ENCODE measurements around the gene CMC1.
A peak's percentile ranks its signal among the peaks of the same experiment; 100 is the strongest.
"Not testable (repeated sequence)": the region's sequence is repeated elsewhere in the genome, so short reads cannot be mapped to it uniquely, and the experiment has no call there.

CMC1 gene, protein sequence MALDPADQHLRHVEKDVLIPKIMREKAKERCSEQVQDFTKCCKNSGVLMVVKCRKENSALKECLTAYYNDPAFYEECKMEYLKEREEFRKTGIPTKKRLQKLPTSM

DNA sequence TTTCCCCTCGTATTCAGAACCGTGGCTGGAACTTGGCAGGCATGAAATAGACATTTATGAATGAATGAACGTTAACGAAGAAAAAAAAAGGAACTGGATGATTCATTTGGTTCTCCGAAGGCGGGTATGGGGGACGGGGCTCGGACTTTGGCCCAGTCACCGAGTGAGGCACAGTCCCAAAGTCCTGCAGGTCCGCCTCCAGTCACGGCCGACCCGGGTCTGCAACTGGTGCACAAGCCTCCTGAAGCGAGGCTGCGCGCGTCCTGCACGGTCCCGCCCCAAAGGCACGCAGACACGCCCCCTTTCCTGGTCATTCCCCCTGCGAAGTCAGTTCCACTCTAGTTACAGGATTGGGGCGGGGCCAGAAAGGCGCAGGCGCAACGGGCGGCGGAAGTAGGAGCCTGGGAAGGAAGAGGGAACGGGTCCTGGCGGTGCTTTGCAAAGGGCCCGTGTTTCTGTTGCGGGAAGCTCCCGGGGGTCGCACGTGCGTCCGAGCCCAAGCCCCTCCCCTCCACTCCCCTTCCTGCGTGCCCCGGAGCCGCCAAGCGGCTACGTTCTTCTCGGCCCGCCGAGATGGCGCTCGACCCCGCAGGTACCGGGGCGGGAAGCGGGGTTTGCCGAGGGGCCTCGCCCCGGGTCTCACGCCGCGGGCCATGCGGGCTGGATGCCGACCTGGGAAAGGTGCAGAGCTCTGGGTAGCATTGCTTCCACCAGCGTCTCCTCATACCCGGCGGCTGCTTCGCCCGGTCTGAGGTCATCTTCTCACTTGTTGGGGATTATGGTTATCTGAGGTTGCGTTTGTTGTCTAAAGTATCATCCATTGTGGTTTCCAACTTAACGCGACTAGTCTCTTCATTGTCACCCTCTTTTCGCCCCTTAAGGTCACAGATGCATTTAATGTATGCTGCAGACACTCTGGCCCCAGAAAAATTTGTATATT, at the start of gene CMC1:
Gene CMC1, plus strand, starts transcription at position 399 of the 940 bp plus-strand sequence. Its CDS starts 175 bp downstream, at position 574.
- DNase-seq (ENCODE audit: low read depth in 3 of 3, low spot score in 1 of 3) = peak; percentile 69 to 89 (median 74)

DNA sequence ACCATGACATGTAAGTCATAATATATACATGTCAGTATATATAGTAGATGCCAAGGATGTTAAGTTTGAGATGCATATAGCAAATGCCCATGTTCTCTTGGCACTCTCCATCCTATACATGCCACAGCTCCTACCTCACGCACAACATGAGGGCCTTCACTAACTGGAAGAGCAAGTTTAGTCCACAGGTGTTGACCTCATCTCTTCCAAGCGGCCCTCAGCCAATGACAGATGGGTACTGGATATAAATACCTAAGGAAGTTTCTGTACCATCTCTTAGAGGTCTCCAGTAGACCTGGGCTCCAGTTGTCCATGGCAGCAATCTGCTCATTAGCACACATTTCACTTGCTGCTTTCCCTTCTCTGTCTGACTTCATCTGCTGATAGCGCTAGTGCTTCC, 43.3 kb upstream of the CMC1 start:
- DNase-seq (ENCODE audit: low read depth in 3 of 3, low spot score in 1 of 3) = no peak

DNA sequence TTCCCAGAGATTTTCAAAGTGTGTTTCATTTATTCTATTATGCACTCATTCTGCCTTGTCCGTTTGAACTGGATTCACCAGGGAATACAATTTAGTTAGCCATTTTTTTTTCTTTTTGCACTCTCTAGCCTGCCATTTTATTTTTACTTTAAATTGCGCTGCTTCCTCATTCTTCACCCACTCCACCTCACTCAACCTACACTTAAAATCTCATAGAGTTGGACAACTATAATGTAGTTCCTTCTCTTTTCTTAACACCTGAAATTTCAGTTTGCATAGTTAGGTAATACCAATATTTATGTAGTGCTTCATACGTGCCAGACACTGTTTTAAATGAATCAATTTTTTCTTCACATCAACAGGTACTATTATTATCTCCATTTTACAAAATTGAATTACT, 42.4 kb upstream of the CMC1 start:
- DNase-seq (ENCODE audit: low read depth in 3 of 3, low spot score in 1 of 3) = no peak

DNA sequence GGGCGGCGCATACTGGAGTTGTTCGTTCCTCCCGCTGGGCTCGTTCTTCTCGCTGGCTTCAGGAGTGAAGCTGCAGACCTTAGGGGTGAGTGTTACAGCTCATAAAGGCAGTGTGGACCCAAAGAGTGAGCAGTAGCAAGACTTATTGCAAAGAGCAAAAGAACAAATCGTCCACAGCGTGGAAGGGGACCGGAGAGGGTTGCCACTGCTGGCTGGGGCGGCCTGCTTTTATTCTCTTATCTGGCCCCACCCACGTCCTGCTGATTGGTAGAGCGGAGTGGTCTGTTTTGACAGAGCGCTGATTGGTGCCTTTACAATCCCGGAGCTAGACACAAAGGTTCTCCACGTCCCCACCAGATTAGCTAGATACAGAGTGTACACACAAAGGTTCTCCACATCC, 41.8 kb upstream of the CMC1 start:
- not testable (repeated sequence) for DNase-seq (ENCODE audit: low read depth in 3 of 3, low spot score in 1 of 3)

DNA sequence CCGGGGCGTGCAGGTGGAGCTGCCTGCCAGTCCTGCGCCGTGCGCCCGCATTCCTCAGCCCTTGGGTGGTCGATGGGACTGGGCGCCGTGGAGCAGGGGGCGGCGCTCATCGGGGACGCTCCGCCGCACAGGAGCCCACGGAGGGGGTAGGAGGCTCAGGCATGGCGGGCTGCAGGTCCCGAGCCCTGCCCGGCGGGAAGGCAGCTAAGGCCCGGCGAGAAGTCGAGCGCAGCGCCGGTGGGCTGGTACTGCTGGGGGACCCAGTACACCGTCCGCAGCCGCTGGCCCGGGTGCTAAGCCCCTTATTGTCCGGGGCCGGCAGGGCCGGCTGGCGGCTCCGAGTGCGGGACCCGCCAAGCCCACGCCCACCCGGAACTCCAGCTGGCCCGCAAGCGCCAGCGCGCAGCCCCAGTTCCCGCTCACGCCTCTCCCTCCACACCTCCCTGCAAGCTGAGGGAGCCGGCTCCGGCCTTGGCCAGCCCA, 41.0 kb upstream of the CMC1 start:
- not testable (repeated sequence) for DNase-seq (ENCODE audit: low read depth in 3 of 3, low spot score in 1 of 3)

DNA sequence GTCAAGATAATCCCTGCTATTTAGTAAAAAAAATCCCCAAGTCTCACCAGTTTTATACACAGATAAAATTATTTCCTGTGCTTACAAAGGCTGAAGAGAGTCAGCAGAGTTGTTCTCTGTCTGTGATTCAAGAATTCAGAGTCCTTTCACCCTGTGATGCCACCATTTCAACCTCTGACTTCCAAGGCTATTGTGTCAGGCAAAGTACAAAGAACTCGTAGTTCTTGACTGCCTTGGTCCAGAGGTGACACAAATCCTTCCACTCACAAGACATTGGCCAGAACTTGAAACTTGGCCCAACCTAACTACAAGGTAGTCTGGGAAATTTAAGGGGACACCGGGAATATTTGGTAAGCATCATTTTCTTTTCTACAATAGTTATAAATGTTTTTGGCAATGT, 34.9 kb upstream of the CMC1 start:
- no peak for DNase-seq (ENCODE audit: low read depth in 3 of 3, low spot score in 1 of 3)

DNA sequence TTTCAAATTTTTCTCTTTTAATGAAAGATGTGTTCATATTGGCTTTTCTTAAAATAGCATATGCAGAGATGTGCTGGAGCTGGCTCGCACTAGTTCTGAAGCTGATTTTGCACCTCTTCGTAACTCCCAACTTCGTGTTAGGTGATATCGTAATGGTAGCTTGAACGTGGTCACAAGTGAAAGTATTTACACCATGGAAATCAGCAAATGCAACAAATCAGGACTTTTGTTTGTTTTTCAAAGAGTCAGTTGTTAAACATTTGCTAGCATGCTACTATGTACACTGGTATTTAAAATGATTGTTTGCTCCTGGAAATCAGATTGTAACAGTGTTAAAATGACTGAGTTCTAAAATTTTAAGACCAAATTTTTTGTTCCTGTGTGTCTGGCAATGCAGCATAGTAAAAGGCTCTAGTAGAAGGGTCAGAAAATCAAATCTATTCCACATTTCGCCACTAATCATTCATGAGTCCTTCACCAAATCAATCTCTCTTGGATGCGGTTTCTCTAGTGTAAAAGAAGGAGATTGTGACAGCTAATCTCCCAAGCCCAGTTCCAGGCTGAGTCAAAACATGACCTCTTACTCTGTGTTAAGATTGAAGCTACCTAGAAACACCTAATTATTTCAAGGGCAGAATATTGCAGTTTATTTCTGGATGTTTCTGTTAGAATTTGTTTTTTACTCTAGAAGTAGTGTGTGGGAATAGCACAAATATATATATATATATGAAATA, 34.3 kb upstream of the CMC1 start:
- DNase-seq (ENCODE audit: low read depth in 3 of 3, low spot score in 1 of 3) = no peak

DNA sequence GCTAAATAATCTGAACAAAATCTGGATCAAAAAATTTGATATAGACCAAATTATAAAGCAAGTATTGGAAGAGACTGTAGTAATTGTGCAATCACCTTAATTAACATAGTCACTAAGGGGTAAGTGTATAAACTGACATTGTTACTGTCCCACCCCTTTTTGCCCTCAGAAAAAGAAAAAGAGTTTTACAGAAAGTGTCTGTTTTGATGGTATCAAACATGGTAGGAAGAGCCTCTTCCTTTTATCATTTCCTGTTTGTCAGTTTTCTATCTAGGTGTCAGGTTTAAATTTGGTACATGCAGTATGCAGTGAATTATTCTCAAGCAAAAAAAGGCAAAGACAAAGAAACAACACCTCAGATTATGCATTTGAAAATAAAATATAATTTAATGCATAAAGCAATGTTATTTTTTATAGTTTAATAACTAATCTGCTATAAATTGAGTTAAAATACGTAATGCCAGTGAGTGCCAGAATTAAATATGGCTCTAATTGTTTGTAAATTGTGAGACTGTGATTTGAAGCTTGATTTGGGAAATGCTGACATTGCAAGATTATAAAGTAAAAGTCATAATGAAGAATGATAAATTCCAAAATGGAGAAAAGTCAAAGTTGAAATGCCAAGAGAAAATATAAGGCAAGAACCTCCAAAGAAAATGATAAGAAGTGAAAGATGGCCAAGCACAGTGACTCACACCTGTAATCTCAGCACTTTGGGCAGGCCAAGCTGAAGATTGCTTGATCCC, 30.3 kb upstream of the CMC1 start:
- no peak for DNase-seq (ENCODE audit: low read depth in 3 of 3, low spot score in 1 of 3)

DNA sequence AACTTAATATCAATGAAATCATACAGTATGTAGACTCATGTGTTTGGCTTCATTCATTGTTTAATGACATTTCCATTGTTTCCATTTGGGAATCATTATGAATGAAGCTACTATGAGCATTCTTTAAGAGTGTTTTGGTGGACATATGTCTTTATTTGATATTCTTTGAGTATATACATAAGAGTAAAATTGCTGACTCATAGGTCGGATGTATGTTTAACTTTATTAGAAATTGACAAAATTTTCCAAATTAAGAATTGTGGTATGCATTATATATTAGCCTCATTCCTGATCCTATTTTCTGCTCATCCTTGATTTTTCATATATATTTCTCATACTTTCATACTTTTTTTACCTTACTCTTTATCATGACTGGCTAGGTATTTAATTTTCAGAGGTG, 28.7 kb upstream of the CMC1 start:
- no peak for DNase-seq (ENCODE audit: low read depth in 3 of 3, low spot score in 1 of 3)

DNA sequence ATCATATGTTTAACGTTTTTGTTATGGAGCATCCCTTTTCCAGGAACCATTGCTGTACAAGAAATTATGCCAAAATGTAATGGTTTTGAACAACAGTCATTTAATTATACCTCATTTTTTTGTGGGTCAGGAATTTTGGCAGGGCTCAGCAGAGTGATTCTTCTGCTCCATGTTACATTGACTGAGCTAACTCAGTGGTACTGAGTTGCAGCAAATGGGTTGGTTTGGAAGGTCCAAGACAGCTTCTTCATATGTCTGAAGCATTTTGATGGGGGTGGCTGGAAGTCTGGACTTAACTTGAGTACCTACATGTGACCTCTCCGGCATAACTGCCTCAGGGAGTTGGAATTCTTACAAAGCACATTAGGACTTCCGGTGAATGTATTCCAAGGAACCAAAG, 26.0 kb upstream of the CMC1 start:
- DNase-seq (ENCODE audit: low read depth in 3 of 3, low spot score in 1 of 3) = no peak

DNA sequence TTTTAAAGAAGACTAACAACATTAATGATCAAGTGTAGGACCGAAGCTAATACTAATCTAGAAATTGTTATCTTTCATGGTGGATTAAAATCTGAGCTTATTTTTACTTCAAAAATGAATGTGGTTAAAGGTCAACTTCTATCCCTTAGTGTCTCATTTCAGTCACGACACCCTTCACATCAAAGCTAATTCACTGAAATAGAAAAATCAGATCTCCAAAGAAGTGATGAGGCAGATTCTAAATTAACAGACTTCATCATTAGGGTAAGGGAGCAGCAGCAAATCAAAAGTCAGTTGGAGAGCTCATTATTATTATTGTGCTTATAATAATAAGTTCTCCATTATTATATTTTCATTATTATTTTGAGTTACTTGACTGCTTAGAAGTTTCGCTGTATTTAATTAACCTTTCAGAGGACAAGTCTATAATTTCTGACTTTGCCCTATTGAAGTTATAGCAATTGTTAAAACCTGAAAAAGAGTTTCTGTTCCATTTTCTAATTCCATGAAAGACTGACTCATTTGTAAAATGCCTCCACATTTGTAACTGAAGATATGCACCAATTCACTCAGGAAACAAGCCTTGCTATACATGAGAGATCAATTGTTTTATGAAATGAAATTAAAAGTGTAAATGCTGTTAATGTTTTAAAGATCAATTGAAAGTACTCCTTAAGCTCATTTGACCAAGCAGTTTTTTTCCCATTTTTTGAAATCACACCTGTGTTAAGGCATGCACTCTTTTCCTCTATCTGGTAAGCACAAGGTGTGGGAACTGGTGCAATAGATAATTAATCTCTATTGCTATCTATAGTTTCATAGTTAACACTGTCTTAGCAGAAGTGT, 23.1 kb upstream of the CMC1 start:
- DNase-seq (ENCODE audit: low read depth in 3 of 3, low spot score in 1 of 3) = no peak

DNA sequence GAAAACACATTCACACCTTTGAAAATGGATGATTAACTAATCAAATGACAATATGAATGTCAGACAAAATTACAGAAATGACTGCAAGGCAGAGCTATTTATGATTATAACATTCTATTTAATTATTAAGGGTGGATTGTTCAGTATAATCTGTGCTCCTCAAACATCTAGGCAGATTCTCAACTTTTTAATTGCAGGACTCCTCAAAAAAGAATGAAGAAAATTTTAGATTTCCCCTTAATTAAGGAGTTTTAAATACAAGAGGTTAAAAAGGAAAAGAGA, 22.6 kb upstream of the CMC1 start:
- no peak for DNase-seq (ENCODE audit: low read depth in 3 of 3, low spot score in 1 of 3)

DNA sequence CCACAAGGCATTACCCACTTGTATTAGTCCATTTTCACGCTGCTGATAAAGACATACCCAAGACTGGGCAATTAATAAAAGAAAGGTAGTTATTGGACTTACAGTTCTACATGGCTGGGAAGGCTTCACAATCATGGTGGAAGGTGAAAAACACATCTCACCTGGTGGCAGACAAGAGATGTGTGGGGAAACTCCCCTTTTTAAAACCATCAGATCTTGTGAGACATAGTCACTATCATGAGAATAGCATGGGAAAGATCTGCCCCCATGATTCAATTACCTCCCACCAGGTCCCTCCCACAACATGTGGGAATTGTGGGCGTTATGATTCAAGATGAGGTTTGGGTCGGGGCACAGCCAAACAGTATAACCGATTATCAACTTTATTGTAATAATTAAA, 17.0 kb upstream of the CMC1 start:
- DNase-seq (ENCODE audit: low read depth in 3 of 3, low spot score in 1 of 3) = no peak

DNA sequence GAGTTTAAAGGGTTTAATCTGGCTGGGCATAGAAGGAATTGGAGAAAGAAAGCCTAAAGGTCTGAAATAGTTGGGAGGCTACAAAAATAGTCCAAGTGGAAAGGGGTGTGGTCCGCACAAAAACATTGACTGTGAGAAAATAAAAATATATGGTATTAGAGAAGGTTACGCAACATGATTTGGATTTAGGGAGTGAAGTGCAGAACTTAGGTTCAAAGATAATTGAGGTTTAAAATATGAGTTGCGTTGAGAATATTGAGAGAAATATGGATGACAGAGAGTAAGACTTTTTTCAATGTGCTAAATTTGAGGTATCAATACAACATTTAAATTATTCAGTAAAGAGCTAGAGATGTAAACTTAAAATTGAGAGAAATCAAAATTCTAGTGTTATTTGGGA, 15.4 kb upstream of the CMC1 start:
- no peak for DNase-seq (ENCODE audit: low read depth in 3 of 3, low spot score in 1 of 3)

DNA sequence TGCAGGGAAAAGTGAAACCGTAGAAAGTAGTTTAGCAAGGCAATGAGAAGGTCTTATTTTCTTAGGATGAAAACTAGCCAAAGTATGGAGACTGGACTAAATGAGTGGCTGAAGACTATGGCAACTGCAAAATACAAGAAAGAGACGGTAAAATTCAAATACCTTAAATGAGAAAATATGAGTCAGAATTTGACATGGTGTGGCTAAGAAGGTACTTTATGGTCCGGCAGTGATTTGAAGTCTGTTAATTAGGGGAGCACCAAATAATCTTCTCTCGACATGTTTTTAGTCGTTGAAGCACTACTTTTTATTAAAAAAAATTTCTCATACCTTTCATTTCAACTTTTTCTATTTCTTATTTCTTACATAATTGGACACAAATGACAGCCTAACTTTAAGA, 12.8 kb upstream of the CMC1 start:
- no peak for DNase-seq (ENCODE audit: low read depth in 3 of 3, low spot score in 1 of 3)

DNA sequence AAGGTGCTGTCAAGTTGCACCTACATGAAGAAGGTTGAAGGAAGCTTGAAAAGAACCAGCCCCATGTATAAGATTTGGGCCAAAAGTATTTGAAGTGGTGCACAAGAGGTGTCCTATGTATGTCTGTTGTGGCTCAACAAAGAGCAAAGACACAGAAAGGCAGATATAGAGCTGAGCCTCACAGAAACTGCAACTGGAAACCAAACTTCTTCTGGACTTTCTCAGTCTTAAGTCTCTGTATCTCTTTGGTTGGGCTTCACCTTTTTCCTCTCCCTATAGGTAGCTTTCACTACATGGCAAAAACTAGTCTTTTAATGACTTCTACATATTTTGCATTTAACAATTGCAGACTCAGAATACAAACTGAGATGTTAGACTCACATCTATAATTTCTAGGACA, 8.8 kb upstream of the CMC1 start:
- DNase-seq (ENCODE audit: low read depth in 3 of 3, low spot score in 1 of 3) = no peak

DNA sequence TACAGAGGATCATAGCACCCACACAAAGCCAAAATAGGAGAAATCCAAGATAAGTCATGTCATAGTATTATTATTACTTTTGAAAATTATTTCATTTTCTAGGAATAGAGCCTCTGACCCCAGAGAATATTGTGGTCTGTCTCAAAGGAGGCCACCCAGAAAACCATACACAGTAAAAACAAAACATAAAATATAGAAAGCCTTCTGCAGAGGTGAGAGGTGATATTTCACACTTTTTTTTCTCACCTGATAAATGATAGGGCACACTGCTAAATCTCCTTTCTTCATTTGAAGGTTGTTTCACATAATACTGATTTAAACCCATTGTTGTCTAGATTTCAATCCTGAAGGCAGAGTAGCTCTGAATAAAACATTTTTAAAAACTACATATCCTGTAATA, 7.0 kb upstream of the CMC1 start:
- DNase-seq (ENCODE audit: low read depth in 3 of 3, low spot score in 1 of 3) = no peak

DNA sequence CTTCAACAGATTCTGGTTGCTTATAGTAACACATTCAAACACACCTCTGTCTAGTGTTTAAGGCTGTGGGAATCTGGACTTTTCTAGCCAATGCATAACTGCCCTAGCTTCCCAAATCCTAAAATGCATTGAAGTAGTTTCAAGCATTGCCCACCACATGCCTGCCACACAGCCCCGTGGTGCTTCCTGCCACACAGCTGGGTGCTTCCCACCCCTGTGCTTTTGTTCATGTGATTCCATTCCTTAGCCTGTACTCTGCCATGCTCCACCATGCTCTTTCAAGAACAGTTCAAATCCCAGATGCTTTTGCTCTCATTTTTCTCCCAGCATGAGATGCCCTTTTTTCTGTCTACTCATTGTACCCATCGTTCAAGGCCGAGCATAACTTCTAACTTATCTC, 2.3 kb upstream of the CMC1 start:
- no peak for DNase-seq (ENCODE audit: low read depth in 3 of 3, low spot score in 1 of 3)

DNA sequence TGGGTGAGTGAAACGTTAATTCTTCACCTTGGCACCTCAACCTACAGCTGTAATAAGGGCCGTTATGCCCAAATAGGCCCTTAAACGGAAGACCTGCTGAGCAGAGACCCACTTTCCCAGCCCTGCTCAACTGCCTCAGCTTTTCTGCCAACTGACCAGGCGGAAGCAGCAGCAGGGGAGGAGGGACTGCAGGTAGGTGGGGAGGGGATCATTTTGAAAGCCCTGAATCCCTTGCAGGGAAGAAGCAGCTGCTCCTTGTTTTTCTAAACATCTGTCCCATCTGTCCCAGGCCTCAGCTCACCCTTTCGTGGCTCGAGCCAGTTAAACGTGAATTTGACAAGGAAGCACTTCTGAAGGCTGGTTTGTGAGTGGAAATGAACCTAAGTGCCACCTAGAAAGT, 978 bp upstream of the CMC1 start:
- no peak for DNase-seq (ENCODE audit: low read depth in 3 of 3, low spot score in 1 of 3)

DNA sequence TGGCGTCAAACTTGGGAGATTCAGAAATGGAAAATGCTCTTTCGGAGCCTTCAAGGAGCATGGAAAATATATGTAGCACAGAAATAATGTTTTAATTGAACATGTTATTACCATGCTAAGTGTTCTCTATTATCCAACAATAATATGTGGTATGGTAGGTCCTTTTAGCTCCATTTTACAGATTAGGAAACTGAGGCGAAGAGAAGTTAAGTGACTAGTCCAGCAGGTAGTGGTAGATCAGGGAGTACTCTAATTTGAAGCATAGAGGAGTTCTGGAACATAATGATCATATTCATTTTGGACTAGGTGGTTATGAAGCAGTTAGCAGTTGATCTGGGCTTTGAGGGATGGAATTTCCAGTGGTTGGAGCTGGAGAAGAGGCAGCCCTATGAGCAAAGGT, 1.1 kb downstream of the CMC1 start:
- no peak for DNase-seq (ENCODE audit: low read depth in 3 of 3, low spot score in 1 of 3)
